Bronchial epithelial cell (primary cell): ENCODE results near the gene TRMT44. TPM values are rescaled to one million over a fixed set of nuclear protein-coding genes. Genes with fewer than 3 reads are reported as not detected.

Experiments
- DNase-seq: peaks from one replicate; pipeline ENCODE4 v3.0.0-alpha.2; 2010; ENCODE audit warnings: low read depth
- FAIRE-seq: peaks from 2 replicates; lab custom pipeline; 2011; peaks lifted over from hg19 to GRCh38; lab: Jason Lieb, UNC
- H3K27me3 ChIP-seq: 2 replicates; pipeline ENCODE4 v1.5.1; 2011; ENCODE audit warnings: low read length; ENCODE audit not compliant: control insufficient read depth, insufficient read depth
- H3K36me3 ChIP-seq: 2 replicates; pipeline ENCODE4 v1.5.1; 2011; ENCODE audit warnings: low read length; ENCODE audit not compliant: control insufficient read depth, insufficient read depth
- H3K4me3 ChIP-seq: 2 replicates; pipeline ENCODE4 v1.5.1; 2011; ENCODE audit warnings: mild to moderate bottlenecking, low read depth, low read length, control low read depth
- CTCF ChIP-seq: IDR thresholded peaks from 2 replicates; pipeline ENCODE4 v1.5.1; 2011; ENCODE audit warnings: mild to moderate bottlenecking, moderate library complexity, low read length, control low read depth, inconsistent platforms; ENCODE audit not compliant: insufficient read depth, severe bottlenecking
- total RNA-seq: library from RNA; depleted of rRNA; stranded (reverse); fragments of >200 nt; gene quantifications from 2 replicates; pipeline ENCODE4 v1.2.1, GENCODE V29; 2014

TRMT44 gene
- total RNA-seq, 1 donor from 2014 or later, result 10.0 TPM

DNA sequence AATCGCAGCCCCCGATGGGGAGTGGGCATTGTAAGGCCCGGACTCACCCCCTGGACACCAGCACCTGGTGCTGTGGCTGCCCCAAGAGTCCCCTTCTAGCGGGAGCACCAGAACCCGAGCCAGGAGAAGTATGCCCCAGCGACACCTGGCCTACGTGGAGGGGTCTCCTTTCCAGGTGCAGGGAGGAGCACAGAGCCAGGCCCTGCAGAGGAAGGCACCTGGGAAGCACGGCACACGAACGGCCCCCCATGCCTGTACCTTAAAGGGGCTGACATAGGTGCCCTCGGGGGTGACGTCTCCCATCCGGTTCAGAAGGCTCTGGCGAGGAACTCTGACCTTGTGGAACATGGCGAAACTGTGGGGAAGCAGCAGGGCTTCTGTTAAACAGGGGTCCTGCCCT, 41.3 kb upstream of the TRMT44 start:
- Histone ChIP-seq H3K36me3 (peaks cover 7% of the 10 kb centered on the region), H3K27me3 (no peaks in the 10 kb centered on the region), H3K4me3 (no peak overlapping the region)
- FAIRE-seq (no peak), DNase-seq (no peak)
- TF ChIP-seq CTCF, result no peak

DNA sequence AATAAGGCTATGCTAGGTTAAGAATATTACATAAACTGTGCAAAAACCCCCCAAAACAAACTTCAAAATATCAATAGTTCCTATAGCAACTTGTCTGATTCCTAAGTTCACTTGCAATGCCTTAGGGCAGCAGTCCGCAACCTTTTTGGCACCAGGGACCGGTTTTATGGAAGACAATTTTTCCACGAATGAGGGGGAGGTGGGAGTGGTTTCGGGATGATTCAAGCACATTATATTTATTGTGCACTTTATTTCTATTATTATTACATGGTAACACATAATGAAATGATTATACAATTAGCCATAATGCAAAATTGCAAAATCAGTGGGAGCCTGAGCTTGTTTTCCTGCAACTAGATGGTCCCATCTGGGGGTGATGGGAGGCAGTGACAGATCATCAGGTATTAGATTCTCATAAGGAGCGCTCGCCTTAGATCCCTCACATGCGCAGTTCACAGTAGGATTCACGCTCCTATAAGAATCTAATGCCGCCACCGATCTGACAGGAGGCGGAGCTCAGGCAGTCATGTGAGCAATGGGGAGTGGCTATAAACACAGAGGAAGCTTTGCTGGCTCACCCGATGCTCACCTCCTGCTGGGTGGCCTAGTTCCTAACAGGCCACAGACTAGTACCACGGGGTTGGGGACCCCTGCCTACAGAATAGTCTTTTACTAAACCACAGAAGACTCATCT, 39.8 kb upstream of the TRMT44 start:
- H3K27me3 ChIP-seq, result no peaks in the 10 kb centered on the region
- peaks cover 15% of the 10 kb centered on the region for H3K36me3 ChIP-seq
- no peak for FAIRE-seq
- TF ChIP-seq CTCF, result no peak
- no peak overlapping the region for H3K4me3 ChIP-seq
- DNase-seq, result no peak

GRCh38 chr4:8401665-8402064, 38.9 kb upstream of the TRMT44 start:
- peaks cover 15% of the 10 kb centered on the region for H3K36me3 ChIP-seq

GRCh38 chr4:8402181-8402597, 38.4 kb upstream of the TRMT44 start:
- no peak for FAIRE-seq
- H3K4me3 ChIP-seq, result no peak overlapping the region
- peaks cover 15% of the 10 kb centered on the region for H3K36me3 ChIP-seq
- DNase-seq, result no peak
- TF ChIP-seq CTCF, result no peak
- H3K27me3 ChIP-seq, result no peaks in the 10 kb centered on the region

More at GRCh38 chr4:8401665-8402064, 38.9 kb upstream of the TRMT44 start:
- FAIRE-seq (no peak), DNase-seq (no peak)
- H3K4me3 ChIP-seq, result no peak overlapping the region
- no peaks in the 10 kb centered on the region for H3K27me3 ChIP-seq
- TF ChIP-seq CTCF, result no peak

DNA sequence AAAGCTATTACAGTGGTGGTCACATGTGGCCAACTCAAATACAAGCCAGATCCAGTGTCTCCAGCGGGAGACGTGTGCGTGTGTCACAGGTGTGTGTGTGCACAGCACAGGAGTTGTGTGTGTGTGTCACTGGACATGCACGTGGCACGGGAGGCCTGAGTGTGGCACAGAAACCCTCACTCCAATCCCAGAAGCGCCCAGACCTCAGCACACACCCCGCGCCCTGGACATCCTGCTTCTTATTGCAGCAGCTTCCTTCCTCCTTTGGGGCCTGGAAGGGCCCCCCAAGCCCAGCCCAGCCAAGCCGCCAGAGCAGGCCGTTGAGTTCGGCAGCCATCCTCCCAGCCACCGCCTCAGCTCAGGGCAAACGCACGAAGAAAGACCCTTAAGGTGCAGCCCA, 37.9 kb upstream of the TRMT44 start:
- no peak for TF ChIP-seq CTCF
- DNase-seq (no peak), FAIRE-seq (no peak)
- H3K27me3 ChIP-seq, result no peaks in the 10 kb centered on the region
- H3K36me3 ChIP-seq, result peaks cover 15% of the 10 kb centered on the region
- H3K4me3 ChIP-seq, result no peak overlapping the region
